HG03439 (cell line): ENCODE data around the gene MMP14.
"Not testable (repeated sequence)": the region's sequence is repeated elsewhere in the genome, so short reads cannot be mapped to it uniquely, and the experiment has no call there.

Experiments used
- ATAC-seq: cut with Tn5 transposase; IDR thresholded peaks from one replicate; pipeline ENCODE4 v1.9.1; 2021; ENCODE audit warnings: mild to moderate bottlenecking, moderate library complexity; ENCODE audit not compliant: unreplicated experiment

The MMP14 gene

GRCh38 chr14:22813145-22813544 lies 23.2 kb upstream of the MMP14 start:
- ATAC-seq, result no peak

DNA sequence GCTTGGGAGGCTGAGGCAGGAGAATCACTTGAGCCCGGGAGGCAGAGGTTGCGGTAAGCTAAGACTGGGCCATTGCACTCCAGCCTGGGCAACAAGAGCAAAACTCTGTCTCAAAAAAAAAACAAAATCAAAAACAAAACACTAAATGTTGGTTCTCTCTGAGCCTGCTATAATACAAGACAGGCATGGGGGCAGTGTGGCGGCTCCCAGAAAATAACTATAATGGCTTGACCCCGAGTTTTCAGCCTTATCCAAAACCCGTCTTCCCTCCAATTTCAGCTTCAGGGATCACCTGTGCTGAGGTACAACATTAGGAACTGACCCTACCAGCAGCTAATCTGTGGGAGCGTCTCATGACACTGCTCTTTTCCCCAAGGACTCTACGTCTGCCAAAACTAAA lies 22.0 kb upstream of the MMP14 start:
- ATAC-seq, result no peak

GRCh38 chr14:22814941-22815713 lies 21.3 kb upstream of the MMP14 start, which contains the start of gene SLC7A7:
TSS of gene SLC7A7 (minus strand) at chr14:22815435. CDS start at chr14:22813398, 2,037 bp downstream.
- no peak for ATAC-seq

DNA sequence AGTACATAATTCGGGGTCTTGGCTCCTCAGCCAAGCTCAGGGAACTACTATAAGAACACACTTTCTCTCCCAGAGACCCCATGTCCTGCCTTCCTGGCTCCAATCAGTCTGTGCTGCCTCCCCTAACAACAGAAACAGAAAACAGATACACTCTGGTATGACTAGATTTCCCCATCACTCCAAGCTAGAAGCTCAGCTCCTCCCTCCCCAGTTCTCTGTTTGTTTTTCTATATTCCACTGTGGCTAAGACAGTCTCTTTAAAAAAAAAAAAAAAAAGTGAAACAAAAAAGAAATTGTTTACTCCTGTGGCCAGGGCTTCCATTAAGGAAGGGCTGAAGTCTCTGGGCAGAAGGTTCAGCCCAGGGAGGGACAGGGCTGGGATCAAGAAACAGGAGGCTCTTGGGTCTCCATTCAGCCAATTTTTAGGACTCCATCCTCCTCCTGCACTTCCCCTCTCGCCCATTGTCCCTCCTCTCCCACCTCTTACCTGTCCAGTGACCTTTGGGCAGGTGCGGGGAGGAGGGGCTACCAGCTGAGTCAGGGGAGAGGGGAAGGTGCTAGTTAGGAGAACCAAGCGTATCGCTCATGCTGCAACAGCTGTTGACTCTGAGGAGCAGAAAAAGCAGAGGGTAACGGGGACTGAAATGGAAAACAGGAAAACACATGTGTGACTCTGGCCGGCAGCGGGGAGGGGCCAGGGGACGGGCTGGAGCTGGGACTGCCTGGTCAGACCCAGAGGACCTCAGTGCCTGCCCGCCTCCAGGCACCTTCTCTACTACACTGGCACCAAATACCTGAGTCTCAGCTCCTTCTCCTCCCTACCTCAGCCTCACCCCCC lies 17.0 kb upstream of the MMP14 start:
- no peak for ATAC-seq

GRCh38 chr14:22820731-22821130 lies 15.7 kb upstream of the MMP14 start:
- ATAC-seq, result no peak

GRCh38 chr14:22821193-22822015 lies 15.0 kb upstream of the MMP14 start:
- no peak for ATAC-seq

DNA sequence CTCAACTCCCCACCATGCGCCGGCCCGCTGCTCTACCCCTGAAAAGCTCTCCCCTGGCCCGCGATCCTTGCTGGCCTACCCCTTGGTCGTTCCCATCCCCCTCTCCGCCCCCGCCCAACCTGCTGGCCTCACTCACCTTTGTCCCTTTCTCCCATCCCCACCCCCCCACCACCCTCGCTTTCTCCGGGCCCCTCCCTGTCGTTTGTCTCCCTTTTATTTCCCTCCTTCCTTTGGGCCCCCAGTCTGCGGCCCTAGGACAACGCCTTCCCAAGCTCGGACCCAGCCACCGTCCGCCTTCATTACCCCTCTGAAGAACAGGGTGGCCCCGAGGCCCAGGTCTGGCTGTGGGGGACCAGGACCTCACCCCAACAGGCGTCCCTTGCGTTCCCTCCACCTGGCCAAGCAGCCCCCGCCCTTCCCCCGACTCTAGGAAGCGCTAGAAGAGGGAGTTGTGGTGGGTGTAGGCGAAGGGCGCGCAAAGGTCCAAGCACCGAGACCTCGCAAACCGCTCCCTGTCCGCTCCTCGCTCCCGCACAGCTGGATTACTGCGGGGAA lies 14.3 kb upstream of the MMP14 start:
- no peak for ATAC-seq

- ATAC-seq, result no peak
These were observed 13.8 kb upstream of the MMP14 start for GRCh38 chr14:22822571-22823098.

DNA sequence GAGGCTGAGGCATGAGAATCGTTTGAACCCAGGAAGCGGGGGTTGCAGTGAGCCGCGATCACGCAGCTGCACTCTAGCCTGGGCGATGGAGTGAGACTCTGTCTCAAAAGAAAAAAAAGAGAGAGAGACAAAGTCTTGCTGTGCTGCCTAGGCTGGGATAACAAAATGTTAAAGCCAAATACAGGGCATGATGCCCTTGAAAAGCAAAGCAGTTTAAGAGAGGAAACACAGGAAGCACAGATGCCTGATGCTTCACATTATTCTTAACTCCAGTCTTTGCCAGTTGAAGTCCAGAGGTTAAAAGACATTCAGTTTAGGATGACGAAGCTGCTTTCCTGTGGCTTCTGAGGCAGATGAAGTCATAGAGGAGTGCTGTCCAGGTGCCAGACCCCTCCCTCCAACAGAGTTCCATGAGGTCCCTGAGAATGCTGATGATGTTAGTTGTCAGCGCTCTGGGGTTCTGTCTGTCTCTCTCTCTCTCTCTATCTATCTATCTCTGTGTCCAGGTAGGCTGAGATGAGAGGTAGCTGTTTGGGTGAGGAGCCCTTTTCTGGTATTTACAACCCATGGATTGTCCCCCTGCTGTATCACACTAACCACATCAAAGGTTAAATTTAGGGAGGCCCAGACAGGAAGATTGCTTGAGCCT lies 11.6 kb upstream of the MMP14 start:
- ATAC-seq, result no peak

DNA sequence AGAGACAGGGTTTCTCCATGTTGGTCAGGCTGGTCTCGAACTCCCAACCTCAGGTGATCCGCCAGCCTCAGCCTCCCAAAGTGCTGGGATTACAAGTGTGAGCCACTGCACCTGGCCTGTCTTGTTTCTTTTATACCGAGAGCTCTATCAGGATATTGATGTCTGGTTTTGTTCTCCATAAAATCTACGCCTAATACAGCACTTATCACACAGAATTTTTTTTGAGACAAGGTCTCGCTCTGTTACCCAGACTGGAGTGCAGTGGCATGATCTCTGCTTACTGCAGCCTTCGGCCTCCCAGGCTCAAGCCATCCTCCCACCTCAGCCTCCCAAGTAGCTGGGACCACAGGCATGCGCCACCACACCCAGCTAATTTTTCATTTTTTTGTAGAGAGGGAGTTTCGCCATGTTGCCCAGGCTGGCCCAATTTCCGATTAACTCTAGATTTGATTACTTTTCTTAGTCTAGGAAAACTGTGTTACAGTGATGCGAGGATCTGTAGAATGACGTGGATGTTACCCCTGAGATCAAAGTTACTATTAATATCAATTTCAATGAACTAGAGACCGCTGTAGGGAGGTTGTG lies 7.2 kb upstream of the MMP14 start:
- not testable (repeated sequence) for ATAC-seq

DNA sequence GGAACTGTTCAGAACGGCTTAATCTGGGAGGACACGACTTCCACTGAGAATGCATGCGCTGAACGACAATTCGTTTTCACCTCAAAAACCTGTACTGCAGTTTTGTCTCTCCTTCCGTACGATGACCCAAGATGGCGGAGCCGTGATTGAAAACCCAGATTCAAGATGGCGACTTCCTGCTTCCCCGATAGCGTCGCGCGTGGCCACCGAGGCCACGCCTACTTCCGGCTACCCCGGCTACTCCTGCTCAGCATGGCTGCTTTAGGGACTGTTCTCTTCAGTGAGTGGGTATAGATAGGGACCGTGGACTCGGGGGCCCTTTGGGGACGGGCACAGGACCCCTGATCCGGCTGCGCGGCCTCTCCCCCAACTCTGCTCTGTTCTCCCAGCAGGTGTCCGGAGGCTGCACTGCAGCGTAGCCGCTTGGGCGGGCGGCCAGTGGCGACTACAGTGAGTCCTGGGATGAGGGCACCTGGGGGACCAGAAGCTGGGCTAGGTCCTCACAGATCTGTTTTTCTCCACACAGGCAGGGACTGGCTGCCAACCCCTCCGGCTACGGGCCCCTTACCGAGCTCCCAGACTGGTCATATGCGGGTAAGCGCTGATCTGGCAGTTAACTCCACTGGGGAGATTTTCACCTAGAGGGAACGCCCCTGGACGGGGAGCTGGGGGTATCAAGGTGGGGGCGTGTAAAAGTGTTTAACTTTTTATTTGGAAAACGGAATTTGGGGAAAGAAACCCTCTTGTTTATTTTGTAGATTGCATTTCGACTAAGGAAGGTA lies 6.5 kb upstream of the MMP14 start, which contains the start of gene MRPL52:
MRPL52 (plus strand) TSS at position 227 of the 782 bp plus-strand sequence; CDS start at position 253, 26 bp downstream.
- peak; percentile 77 for ATAC-seq

GRCh38 chr14:22830443-22831010 lies 5.9 kb upstream of the MMP14 start:
- ATAC-seq, result no peak

GRCh38 chr14:22835505-22835904 lies 880 bp upstream of the MMP14 start:
- ATAC-seq, result no peak

DNA sequence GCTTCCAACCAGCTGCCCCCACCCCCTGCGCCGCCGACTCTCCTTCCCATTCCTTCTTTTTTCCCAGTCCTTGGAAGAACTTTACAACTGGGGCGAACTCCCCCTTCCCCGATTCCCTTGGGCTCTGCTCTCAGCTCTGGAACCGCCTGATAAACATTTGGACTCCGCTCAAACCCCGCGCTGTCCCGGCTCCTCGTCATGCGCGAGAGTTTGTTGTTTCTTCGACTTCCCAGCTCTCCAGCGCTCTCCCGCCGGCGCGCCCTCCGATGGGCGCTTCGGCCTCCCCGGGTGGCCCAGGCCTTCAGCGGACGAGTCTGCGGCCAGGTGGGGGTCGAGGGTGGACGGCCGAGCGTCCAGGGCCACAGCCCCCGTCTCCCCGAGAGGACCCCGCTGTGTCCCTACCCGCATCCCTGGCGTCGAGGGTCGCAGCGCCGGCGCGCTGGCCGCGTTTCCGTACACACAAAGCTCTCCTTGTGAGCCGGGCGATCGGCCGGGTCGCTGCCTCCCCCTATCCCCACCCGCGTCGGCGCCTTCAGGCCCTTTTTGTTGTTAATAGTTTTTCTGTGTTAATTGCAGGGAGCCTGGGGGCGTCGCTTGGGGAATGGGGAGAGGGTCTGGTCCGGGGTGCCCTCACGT lies 847 bp downstream of the MMP14 start:
- no peak for ATAC-seq

DNA sequence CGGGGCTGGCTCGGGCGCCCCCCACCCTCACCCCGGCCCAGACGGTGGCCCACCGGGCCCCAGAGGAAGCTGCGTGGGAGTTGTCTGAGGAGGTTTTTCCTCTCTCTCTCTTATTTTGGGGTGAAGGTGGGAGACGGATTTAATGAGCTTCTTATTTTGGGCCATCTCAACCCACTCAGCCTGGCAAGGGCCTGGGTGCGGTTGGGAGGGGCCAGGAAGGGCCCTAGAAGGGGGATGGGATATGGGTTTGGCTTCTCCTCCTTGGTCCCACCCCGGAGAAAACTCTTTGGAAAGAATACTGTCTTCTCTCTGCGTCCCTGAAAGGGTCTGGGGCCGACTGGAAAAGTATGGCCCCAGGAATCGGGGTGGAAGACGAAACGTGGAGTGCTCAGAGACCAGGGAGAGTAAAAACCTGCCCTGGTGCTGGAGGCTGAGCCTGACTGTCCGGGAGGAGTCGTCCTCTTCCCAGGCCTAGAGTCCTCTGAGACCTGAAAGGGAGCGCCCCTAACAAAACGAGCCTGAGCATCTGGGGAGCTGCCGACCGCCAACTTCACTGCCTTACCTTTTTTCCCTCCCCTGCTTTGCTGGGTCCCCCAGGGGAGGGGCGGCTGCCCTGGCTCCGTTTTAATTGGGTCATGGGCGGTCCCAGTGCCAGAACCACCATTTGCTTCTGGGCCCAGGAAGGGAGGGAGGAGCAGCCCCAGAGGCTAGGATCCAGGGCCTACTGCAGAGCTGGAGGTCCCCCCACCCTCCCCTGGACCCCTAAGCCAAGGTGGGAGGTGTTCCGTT lies 1.6 kb downstream of the MMP14 start:
- ATAC-seq, result no peak

- ATAC-seq, result no peak
These were observed 2.3 kb downstream of the MMP14 start for GRCh38 chr14:22838631-22839041.

GRCh38 chr14:22839159-22839779 lies 2.9 kb downstream of the MMP14 start:
- no peak for ATAC-seq
